OCI-LY3 (cell line): ENCODE data around the gene HEG1.

Experiments used
- EZH2phosphoT487 ChIP-seq: fragments of 200-600 bp; shearing (Covaris generic); IDR thresholded peaks from 2 replicates; pipeline ENCODE4 v1.6.1; 2018; ENCODE audit warnings: antibody characterized with exemption, mixed run types, low read depth
- TF ChIP-seq, protein P1 (sequence below): fragments of 200-600, 300-600 bp; sonication (generic); IDR thresholded peaks from 2 replicates; pipeline ENCODE4 v1.5.1; 2014; ENCODE audit warnings: antibody characterized with exemption, low read length, low read depth

DNA sequence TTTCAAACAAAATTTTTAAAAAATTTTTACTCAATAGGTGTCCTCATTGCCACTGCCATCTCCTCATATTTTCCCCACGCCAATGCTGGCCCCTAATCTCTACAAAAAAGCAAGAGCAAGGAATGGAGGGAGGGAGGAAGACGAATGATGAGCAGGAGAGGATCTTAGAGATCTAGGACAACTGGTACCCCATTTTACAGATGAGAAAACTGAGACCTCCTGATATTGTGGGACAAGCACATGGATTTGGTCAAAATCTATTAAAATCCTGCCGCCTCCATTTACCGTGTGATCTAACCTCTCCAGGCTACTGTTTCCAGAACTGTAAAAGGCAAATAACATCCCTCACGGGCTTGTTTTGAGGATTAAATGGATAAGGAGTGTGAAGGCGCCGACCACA is 4.6 kb downstream of the HEG1 start:
- TF ChIP-seq, protein P1, sequence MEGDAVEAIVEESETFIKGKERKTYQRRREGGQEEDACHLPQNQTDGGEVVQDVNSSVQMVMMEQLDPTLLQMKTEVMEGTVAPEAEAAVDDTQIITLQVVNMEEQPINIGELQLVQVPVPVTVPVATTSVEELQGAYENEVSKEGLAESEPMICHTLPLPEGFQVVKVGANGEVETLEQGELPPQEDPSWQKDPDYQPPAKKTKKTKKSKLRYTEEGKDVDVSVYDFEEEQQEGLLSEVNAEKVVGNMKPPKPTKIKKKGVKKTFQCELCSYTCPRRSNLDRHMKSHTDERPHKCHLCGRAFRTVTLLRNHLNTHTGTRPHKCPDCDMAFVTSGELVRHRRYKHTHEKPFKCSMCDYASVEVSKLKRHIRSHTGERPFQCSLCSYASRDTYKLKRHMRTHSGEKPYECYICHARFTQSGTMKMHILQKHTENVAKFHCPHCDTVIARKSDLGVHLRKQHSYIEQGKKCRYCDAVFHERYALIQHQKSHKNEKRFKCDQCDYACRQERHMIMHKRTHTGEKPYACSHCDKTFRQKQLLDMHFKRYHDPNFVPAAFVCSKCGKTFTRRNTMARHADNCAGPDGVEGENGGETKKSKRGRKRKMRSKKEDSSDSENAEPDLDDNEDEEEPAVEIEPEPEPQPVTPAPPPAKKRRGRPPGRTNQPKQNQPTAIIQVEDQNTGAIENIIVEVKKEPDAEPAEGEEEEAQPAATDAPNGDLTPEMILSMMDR, result no peak
- no peak for TF ChIP-seq EZH2phosphoT487
